ENCODE data around the gene POC1A.

POC1A gene

DNA sequence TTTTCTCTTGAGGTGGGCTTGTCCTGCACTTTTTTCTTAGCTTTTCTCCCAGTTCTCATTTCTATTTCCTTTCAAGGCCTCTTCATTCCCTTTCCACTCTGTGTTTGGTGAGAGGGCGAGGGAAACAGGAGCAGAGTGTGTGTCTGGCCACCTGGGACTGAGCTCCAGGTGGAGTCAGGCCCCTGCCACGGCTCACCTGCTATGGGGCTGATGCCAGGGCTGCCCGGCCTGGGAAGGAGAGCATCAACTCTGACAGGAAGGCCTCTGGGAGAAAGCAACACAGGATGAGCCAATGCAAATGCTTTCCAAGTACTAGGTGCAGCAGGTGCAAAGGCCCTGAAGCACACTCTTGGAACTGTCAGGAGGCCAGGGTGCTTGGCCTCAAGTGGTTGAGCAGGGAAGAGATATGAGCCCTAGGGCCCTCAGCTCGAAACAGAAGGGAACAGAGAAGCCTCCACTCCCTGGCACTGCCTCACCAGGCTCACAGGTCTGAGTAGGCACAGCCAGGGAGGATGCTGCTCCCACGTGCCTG lies 70.6 kb downstream of the POC1A start:
- DNase-seq = no peak

- DNase-seq = no peak
Observed at GRCh38 chr3:52082951-52083350, 71.3 kb downstream of the POC1A start.

- no peak for DNase-seq
Observed at GRCh38 chr3:52080830-52081719, 73.1 kb downstream of the POC1A start.

- no peak for DNase-seq
Observed at GRCh38 chr3:52079958-52080357, 74.3 kb downstream of the POC1A start.

- DNase-seq = no peak
Observed at GRCh38 chr3:52078781-52079560, 75.3 kb downstream of the POC1A start.

DNA sequence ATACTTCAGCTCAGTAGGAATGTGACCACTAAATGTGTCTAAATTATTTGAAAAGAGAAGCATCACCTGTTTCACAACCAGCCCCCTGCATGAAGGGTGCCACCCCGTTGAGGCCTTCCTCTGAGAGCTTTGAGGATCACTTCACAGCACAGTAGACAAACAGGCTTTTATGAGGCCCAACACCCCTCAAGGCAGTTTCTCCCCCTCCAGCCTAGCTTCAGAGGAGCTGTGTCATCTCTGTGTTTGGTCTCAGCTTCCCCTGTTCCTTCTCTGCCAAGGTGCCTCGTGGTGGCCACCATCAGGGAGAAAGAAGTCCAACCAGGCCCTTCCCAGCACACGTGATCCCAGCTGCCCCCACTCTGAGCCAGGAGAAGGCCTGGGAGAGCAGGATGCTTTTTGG lies 76.3 kb downstream of the POC1A start:
- DNase-seq = no peak

GRCh38 chr3:52076896-52077780 lies 77.1 kb downstream of the POC1A start:
- DNase-seq = no peak

GRCh38 chr3:52073490-52073889 lies 80.7 kb downstream of the POC1A start:
- DNase-seq = no peak

- DNase-seq = no peak
Observed at GRCh38 chr3:52072471-52072870, 81.8 kb downstream of the POC1A start.

DNA sequence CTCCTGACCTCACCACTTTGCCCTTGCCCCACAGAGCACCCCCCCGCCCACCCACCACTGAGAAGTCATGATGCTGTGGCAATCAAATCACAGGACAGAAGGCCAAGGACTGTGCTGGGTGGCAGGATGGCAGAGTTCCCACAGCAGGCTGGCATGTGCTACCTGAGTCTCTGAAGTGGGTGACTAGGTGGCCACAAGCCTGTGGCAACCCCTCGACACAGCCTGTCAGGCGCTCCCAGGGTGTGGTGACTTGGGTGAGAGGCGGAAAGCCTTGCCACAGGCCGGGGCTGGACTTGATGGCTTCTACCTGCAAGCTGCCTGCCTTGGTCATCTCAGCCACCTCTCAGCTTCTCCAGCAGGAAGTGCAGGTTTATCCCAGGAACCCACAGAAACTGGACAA lies 82.2 kb downstream of the POC1A start:
- no peak for DNase-seq

DNA sequence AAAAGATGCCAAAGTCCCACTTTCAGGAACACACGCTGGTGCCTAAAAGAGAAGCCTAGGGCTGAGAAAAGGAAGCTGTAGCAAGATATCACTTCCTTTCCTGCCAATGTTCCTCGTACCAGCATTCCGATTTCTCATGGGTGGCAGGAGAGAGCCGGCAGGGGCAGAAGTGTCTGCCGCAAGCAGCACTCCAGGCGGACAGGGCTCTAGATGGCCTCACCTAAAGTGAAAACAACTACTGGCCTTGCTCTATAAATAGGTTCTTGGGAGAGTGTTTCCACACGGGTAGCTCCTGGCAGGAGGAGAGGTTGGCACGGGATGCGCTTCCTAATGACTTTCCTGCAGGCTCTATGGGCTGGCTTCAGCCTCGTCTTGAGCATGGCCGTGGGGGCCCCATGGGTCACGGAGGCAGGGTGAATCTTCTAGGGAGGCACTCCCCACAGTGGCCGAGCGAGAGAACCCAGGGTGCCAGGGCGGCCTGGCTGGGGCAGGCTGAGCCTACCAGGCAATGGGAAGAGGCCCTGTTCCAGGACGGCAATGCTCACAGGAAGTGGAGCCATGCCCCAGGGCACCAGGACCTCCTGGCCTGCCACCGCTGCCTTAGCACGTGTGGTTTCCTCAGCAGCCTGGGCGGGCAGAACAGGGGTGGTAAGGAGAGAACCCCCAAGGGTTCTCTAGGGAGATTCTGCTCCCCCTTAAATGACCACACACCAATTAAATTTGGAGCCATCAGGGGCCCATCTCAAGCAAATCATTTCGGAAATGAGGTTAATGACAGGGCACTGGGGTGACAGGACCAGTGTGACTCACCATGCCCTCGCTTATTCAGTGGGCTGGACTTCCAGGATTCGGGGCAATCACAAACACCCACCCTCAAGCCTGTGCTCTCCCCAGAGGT lies 83.2 kb downstream of the POC1A start:
- no peak for DNase-seq

DNA sequence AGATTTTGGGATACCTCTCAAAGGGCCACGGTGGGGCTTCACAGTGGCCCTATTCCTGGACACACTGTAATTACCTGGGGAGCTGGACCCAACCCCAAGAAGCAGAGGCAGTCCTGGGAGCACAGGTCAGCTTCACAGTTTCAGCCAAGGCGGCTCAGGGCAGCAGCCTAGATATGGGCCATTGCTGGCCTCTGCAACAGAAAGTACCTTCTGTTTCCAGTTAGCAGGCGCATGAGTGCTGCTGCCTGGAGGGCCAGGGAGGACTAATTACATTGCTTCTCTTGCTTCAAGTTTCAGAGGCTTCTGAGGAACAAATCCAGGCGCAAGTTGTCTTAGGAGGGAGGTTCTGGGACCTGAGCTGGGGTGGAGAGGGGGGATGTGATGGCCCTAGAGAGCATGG lies 84.4 kb downstream of the POC1A start:
- no peak for DNase-seq

GRCh38 chr3:52069135-52069534 lies 85.1 kb downstream of the POC1A start:
- no peak for DNase-seq

DNA sequence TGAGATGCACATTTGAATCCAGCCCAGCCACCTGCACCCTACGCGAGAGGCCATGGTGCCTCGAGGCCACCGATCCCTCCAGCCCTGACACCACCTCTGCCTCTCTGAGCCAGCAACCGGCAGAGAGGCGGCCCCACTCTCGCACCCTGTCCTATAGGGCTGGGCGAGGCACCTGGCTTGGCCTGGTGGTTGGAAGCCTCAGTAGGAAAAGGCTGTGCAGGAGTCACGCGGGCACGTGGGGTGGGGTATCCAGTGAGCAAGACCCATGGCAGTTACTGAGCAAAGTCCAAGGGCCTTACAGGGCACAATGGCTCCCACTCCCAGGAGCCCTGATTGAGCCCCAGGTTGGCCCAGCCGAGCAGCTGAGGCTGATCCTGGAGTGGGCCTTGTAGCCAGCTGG lies 85.5 kb downstream of the POC1A start:
- no peak for DNase-seq

GRCh38 chr3:52068055-52068571 lies 86.1 kb downstream of the POC1A start:
- DNase-seq = no peak

DNA sequence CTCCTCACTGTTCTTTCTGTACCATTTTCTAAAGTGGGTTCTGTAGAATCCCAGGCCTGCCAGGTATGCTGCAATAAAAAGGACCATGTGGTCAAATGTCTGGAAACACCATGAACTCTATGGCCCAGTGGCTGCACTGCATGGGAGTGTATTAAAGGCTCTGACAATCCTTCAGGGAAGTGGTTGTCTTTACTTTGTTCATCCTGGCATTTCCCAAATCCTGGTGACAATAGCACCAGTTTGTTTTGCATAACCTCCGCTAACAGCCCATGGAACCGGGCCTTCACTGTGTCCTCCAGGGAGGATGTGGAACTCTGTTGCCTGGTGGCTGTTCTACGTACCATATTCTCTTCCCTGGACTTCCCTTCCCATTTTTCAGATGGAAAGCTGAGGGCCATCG lies 86.7 kb downstream of the POC1A start:
- no peak for DNase-seq

- DNase-seq = no peak
Observed at GRCh38 chr3:52067046-52067445, 87.2 kb downstream of the POC1A start.

DNA sequence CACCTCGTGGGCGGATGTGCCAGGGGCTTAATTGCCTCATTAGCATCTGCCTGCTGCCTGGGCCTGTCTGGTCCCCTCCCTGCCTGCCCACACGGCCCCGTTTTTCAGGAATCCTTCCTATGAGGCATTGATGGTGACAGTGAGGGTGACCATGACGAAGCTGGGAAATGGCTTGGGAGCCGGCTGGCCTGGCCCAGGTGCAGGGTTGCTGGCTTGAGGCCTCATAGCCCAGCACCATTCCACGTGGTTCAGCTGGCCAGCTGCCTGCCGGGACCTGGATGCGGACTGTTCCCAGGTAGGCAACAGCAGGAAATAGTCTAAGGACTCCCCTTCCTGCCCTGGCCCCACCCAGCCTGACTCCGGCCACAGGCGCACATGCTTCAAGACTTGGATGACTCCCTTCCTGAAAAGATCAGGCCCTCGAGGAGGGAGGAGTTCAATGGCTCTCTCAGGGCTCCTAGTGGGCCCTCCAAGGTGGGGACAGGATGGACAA lies 88.9 kb downstream of the POC1A start:
- DNase-seq = no peak

DNA sequence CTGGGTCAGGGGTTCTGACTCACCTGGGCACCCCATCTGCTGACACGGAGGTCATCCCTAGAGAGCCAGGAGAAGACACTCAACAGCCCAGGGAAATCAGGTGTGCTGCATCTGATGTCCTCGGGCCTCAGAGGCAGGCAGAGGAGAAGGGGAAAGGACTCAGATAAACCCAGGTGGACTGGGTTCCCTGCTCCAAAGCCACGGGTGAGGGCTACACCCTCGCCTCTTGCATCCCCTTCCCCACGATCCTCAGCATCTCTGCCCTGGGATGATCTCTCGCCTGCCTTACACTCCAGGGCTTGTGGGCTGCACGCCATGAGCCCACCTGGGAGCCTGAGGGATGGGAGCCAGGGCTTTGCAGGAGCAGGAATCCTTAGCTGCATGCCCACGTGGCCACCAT lies 89.7 kb downstream of the POC1A start:
- no peak for DNase-seq

- DNase-seq = no peak
Observed at GRCh38 chr3:52063026-52063723, 91.0 kb downstream of the POC1A start.

DNA sequence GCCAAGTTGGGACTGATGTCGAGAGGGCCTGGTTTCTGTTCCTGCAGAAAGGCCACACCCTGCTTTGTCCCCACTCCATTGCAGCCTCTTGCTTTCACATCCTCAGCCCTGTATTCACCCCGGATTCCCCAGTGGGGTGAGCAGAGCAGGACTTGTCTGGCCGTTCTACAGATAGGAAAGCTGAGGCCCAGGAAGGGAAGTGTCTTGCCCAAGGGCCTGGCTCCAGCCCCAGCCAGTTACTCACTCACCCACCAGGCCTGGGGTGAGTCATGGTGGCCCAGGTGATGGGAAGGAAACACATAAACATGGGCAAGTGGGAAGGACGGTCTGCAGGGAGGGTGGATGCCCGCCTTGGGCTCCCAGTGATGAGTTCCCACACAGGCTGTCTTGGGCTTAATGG lies 91.7 kb downstream of the POC1A start:
- no peak for DNase-seq

Data from activated CD4-positive, alpha-beta T cell treated with anti-CD3 and anti-CD28 coated beads for 1 hour (primary cell).